Measurements from ENCODE around the gene PRSS1. TPM values are rescaled to one million over a fixed set of nuclear protein-coding genes. Genes with fewer than 3 reads are reported as not detected.

PRSS1 gene

DNA sequence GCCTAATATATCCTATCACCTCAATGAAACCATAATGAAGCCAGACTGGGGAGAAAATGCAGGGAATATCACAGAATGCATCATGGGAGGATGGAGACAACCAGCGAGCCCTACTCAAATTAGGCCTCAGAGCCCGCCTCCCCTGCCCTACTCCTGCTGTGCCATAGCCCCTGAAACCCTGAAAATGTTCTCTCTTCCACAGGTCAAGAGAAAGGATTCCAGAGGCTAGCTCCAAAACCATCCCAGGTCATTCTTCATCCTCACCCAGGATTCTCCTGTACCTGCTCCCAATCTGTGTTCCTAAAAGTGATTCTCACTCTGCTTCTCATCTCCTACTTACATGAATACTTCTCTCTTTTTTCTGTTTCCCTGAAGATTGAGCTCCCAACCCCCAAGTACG, 53.0 kb downstream of the PRSS1 start:
- Histone ChIP-seq H2AK5ac (ENCODE audit: low read depth, low read length) (no peak overlapping the region), H3K9me3 (replicated peaks in 1 of 2; ENCODE audit: control insufficient read depth in 2 of 2, insufficient read depth in 1 of 2, low read depth in 1 of 2, low read length in 2 of 2) (no peaks in the 10 kb centered on the region), H2BK5ac (ENCODE audit: low read length) (no peak overlapping the region), H3K4ac (ENCODE audit: low read length) (no peak overlapping the region), H3K79me1 (ENCODE audit: low read depth, low read length) (no peaks in the 10 kb centered on the region), H3K9ac (ENCODE audit: low read depth, low read length, poor library complexity) (no peak overlapping the region), H3K18ac (ENCODE audit: low read length) (no peak overlapping the region), H4K91ac (ENCODE audit: low read depth, low read length, poor library complexity) (no peak overlapping the region), H3K27ac (replicated peaks; ENCODE audit: low read length) (no peak overlapping the region), H3K27me3 (ENCODE audit: control insufficient read depth in 3 of 3, insufficient read depth in 3 of 3, low read depth in 1 of 3, low read length in 3 of 3) (peaks cover 3 to 40% (median 19%) of the 10 kb centered on the region in 3 experiments), H3K4me1 (ENCODE audit: control insufficient read depth in 2 of 2, insufficient read depth in 1 of 2, low read depth in 1 of 2, low read length in 2 of 2) (peaks cover 0 to 9% of the 10 kb centered on the region in 2 donors), H3K4me3 (ENCODE audit: low read length in 2 of 2) (no peak overlapping the region), H4K8ac (ENCODE audit: low read depth, low read length) (no peak overlapping the region), H3K14ac (ENCODE audit: low read length) (no peak overlapping the region), H2AFZ (ENCODE audit: low read length) (no peak overlapping the region), H2BK12ac (ENCODE audit: low read length) (no peak overlapping the region), H3K23ac (ENCODE audit: low read depth, low read length, poor library complexity) (no peak overlapping the region), H2BK120ac (ENCODE audit: low read depth, low read length) (no peak overlapping the region), H2BK15ac (ENCODE audit: low read length) (no peak overlapping the region), H3K4me2 (ENCODE audit: insufficient read depth, low read length, poor library complexity, severe bottlenecking) (no peak overlapping the region), H3K36me3 (replicated peaks in 1 of 2; ENCODE audit: control insufficient read depth in 2 of 2, insufficient read depth in 2 of 2, low read length in 2 of 2) (no peaks in the 10 kb centered on the region)
- no CpG with 5 or more reads among the region's 3 CpGs for WGBS, 2 donors (ENCODE audit: extremely low coverage in 2 of 2, insufficient read length in 2 of 2, insufficient replicate concordance in 1 of 2)
- DNase-seq (ENCODE audit: low spot score): no peak

Small RNAs within 50 kb of the gene (small RNA-seq; reads per million reads assigned to genes)
- gene TRBD1 (ENCODE audit: insufficient read depth) (not detected), gene TRBJ1-1 (ENCODE audit: insufficient read depth) (not detected), gene TRBJ1-2 (ENCODE audit: insufficient read depth) (not detected), gene TRBJ1-3 (ENCODE audit: insufficient read depth) (not detected), gene TRBJ1-4 (ENCODE audit: insufficient read depth) (not detected), gene TRBJ1-5 (ENCODE audit: insufficient read depth) (not detected), gene TRBJ1-6 (ENCODE audit: insufficient read depth) (not detected), gene TRBJ2-1 (ENCODE audit: insufficient read depth) (not detected), gene TRBJ2-2 (ENCODE audit: insufficient read depth) (not detected), gene TRBJ2-2P (ENCODE audit: insufficient read depth) (not detected), gene TRBJ2-3 (ENCODE audit: insufficient read depth) (not detected), gene TRBJ2-4 (ENCODE audit: insufficient read depth) (not detected), gene TRBJ2-5 (ENCODE audit: insufficient read depth) (not detected), gene TRBJ2-6 (ENCODE audit: insufficient read depth) (not detected), gene TRBJ2-7 (ENCODE audit: insufficient read depth) (not detected)
